ENCODE measurements around the gene GRM7.

GRM7 gene

DNA sequence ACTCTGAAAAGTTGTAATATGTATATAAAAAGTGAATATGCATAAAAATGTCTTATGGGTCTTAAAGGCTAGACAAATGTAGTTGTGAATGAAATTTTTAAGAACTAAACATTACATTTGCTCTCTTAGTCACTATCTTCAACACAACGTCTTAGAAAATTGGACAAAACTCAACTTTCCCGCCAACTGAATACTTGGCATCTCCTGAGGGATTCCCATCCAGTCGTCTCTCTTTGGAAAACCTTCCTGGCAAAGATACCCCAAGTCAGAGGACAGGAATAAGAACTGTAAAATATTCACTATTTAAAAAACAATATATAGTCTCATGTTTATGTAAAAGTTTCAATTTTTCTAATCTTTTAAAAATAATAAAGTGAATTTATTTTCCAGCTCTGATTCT is 354.8 kb downstream of the GRM7 start:
- no peak for DNase-seq (ENCODE audit: low read depth)
- no peak overlapping the region for H3K4me3 ChIP-seq (ENCODE audit: control insufficient read depth, low read depth, low read length)
- TF ChIP-seq, protein P1, sequence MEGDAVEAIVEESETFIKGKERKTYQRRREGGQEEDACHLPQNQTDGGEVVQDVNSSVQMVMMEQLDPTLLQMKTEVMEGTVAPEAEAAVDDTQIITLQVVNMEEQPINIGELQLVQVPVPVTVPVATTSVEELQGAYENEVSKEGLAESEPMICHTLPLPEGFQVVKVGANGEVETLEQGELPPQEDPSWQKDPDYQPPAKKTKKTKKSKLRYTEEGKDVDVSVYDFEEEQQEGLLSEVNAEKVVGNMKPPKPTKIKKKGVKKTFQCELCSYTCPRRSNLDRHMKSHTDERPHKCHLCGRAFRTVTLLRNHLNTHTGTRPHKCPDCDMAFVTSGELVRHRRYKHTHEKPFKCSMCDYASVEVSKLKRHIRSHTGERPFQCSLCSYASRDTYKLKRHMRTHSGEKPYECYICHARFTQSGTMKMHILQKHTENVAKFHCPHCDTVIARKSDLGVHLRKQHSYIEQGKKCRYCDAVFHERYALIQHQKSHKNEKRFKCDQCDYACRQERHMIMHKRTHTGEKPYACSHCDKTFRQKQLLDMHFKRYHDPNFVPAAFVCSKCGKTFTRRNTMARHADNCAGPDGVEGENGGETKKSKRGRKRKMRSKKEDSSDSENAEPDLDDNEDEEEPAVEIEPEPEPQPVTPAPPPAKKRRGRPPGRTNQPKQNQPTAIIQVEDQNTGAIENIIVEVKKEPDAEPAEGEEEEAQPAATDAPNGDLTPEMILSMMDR (IDR thresholded peaks at IDR 0.05; ENCODE audit: control insufficient read depth, insufficient read depth, low read depth, low read length, missing control alignments) = no peak

DNA sequence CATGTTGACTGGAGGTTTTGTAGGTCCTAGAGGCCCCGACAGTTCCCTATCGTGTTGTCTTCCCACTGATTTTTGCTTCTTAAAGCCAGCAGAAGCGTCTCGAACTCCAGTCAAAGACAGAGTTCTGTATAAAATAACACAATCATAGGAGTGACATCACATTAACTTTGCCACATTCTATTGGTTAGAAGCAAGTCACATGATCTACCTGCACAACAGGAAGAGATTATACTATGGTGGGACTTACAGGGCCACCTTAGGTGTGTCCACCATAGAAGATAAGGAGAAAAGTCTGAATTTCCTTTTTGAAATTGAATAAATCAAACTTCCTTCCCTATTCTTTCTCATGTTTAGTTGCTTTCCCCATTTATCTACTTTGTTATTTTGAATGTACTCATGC is 365.5 kb downstream of the GRM7 start:
- no peak for DNase-seq (ENCODE audit: low read depth)
- TF ChIP-seq, protein P1 (IDR thresholded peaks at IDR 0.05; ENCODE audit: control insufficient read depth, insufficient read depth, low read depth, low read length, missing control alignments) = no peak
- H3K4me3 ChIP-seq (ENCODE audit: control insufficient read depth, low read depth, low read length) = no peak overlapping the region

DNA sequence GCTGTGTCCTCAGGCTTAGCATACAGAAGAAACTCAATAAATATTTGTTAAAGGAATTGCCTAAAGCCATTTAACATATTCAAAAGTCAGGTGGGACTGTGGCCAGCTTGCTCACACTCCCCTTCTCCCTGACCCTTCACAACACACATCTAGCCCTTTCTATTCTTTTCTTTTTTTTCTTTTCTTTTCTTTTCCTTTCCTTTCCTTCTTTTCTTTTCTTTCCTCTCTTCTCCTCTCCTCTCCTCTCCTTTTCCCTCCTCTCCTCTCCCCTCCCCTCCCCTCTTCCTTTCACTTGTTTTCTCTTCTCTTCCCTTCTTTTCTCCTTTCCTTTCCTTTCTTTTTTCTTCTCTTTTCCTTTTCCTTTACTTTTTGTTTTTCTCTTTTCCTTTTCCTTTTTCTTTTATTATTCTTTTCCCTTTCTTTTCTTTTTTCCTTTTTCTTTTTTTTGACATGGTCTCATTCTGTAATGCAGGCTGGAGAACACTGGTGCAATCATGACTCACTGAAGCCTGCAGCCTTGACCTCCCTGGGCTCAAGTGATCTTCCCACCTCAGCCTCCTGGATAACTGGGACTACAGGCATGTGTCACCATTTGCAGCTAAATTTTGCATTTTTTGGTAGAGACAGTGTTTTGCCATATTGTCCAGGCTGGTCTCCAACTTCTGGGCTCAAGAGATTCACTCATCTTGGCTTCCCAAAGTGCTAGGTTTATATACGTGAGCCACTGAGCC is 377.8 kb downstream of the GRM7 start:
- TF ChIP-seq, protein P1 (IDR thresholded peaks at IDR 0.05; ENCODE audit: control insufficient read depth, insufficient read depth, low read depth, low read length, missing control alignments) = no peak
- no peak overlapping the region for H3K4me3 ChIP-seq (ENCODE audit: control insufficient read depth, low read depth, low read length)
- no peak for DNase-seq (ENCODE audit: low read depth)

DNA sequence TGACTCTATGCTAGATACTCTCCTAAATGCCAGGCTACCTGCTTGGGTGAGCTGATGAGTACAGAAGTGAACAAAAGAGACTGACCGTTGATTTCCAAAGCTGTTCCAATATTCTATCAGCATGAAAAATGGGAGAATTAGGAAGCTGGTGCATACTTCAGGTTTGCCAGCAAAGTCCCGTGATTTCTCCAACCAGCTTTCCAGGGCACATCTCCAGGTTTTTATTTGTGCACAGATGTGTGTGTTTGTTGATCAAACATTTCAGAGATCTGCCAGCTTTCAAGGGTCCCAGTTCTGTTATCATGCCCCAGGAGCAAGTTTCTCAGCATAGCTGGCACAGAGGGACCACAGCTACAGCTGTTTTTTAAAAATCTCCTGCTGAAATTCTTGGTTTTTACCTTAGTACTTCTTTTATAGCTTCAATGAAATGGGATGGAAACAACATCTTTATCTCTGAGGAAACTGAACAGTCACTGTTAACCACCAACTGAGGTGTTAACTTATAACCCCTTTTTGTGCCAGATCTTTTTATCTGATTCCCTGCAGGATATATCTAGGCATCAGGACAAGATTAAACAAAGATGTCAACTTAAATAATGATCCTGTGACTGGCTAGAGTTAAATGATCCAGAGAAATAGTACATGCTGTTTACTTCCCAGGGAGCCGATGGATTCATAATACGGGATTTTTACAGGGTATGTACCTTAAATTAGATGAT is 380.8 kb downstream of the GRM7 start:
- no peak overlapping the region for H3K4me3 ChIP-seq (ENCODE audit: control insufficient read depth, low read depth, low read length)
- TF ChIP-seq, protein P1 (IDR thresholded peaks at IDR 0.05; ENCODE audit: control insufficient read depth, insufficient read depth, low read depth, low read length, missing control alignments) = no peak
- no peak for DNase-seq (ENCODE audit: low read depth)

DNA sequence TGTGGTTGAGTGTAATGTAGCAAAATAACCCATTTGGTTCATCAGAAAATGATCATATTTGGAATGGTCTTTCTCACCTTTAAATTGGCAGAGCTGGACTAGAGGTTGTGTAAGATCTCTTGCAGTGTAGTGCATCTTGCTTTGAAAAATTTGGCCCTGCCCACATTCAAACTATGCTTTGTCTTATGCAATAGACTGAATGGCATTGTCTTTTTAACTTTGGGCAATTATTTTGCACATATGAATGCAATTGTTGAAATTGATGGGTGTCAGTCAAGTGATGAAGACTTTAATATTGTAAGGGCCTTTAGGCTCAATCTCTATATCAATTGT is 381.4 kb downstream of the GRM7 start:
- TF ChIP-seq, protein P1 (IDR thresholded peaks at IDR 0.05; ENCODE audit: control insufficient read depth, insufficient read depth, low read depth, low read length, missing control alignments) = no peak
- DNase-seq (ENCODE audit: low read depth) = no peak
- no peak overlapping the region for H3K4me3 ChIP-seq (ENCODE audit: control insufficient read depth, low read depth, low read length)

DNA sequence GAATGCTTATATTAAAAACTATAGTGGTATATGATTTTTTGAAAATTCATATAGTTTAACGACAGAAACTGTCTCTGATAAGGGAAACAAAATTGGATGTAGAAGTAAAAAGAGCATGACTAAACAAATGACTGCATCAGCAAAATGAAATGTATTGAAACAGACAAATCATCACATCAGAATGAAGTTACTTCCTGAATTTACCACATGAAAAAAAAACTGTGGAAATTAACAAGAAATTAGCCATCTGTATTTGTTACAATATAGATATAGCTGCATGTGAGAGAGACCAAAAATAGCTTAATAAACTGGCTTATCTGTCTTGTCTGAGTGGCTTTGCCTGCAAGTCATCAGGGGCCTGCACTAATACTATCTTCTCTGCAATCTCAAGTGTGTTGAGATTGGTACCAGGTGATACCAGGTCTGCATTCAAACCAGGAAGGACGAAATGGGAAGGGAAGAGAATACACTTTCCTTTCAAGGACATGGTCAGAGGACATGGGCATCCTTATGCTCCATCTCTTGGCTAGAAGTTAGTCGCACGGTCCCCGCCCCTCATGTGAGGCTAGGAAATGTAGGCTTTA is 388.7 kb downstream of the GRM7 start:
- H3K4me3 ChIP-seq (ENCODE audit: control insufficient read depth, low read depth, low read length) = no peak overlapping the region
- DNase-seq (ENCODE audit: low read depth) = no peak
- TF ChIP-seq, protein P1 (IDR thresholded peaks at IDR 0.05; ENCODE audit: control insufficient read depth, insufficient read depth, low read depth, low read length, missing control alignments) = no peak
